Kidney capillary endothelial cell (primary cell): Measurements from ENCODE around the gene KHSRP.

Experiments
- DNase-seq: peaks from one replicate; pipeline ENCODE4 v3.0.0-alpha.2; 2018; ENCODE audit warnings: low spot score

The KHSRP gene

GRCh38 chr19:6387372-6387771 lies 37.2 kb downstream of the KHSRP start:
- DNase-seq: no peak

- no peak for DNase-seq
Measured at GRCh38 chr19:6384381-6384780, 40.2 kb downstream of the KHSRP start.

- no peak for DNase-seq
Measured at GRCh38 chr19:6383188-6383587, 41.4 kb downstream of the KHSRP start.

GRCh38 chr19:6381030-6381750 lies 43.4 kb downstream of the KHSRP start:
- DNase-seq: no peak

GRCh38 chr19:6379744-6380143 lies 44.9 kb downstream of the KHSRP start:
- no peak for DNase-seq

GRCh38 chr19:6378486-6378885 lies 46.1 kb downstream of the KHSRP start:
- DNase-seq: no peak

GRCh38 chr19:6378041-6378440 lies 46.6 kb downstream of the KHSRP start:
- no peak for DNase-seq

GRCh38 chr19:6376512-6377190 lies 48.0 kb downstream of the KHSRP start:
- DNase-seq: no peak

GRCh38 chr19:6375411-6376010 lies 49.1 kb downstream of the KHSRP start, which contains the start of gene PSPN:
TSS of gene PSPN (minus strand) at chr19:6375933. CDS start at chr19:6375849, 84 bp downstream.
- DNase-seq: no peak

- DNase-seq: no peak
Measured at GRCh38 chr19:6374711-6375410, 49.8 kb downstream of the KHSRP start.

GRCh38 chr19:6374161-6374709 lies 50.4 kb downstream of the KHSRP start:
- DNase-seq: no peak

- DNase-seq: peak; percentile 6
Measured at GRCh38 chr19:6373813-6374108, 50.9 kb downstream of the KHSRP start.

GRCh38 chr19:6373096-6373812 lies 51.4 kb downstream of the KHSRP start:
- peak; percentile 96 for DNase-seq

GRCh38 chr19:6372594-6373095 lies 52.0 kb downstream of the KHSRP start, which contains the start of gene ALKBH7:
TSS of gene ALKBH7 (plus strand) at chr19:6372794. CDS start at chr19:6372821, 27 bp downstream.
- peak; percentile 100 for DNase-seq

GRCh38 chr19:6364353-6364752 lies 60.3 kb downstream of the KHSRP start:
- no peak for DNase-seq
